DND-41 (cell line): ENCODE measurements around the gene FUBP1.

ENCODE experiments used
- ATAC-seq: fragments of 200-7000 bp; cut with Tn5 transposase; 3 replicates; pipeline ENCODE4 v1.9.1; 2021; ENCODE audit warnings: low read depth; ENCODE audit not compliant: insufficient read depth
- DNase-seq: peaks from one replicate; pipeline ENCODE4 v3.0.0-alpha.2; 2020
- H2AFZ ChIP-seq: 2 replicates; pipeline ENCODE4 v1.6.0; 2012; ENCODE audit warnings: low read depth, low read length
- H3K27ac ChIP-seq: 2 replicates; pipeline ENCODE4 v1.5.1; 2012; ENCODE audit warnings: low read length, inconsistent platforms
- H3K27me3 ChIP-seq: fragments of 200-600 bp; sonication (generic); 2 replicates; pipeline ENCODE4 v1.6.0; 2012; ENCODE audit warnings: low read length, mild to moderate bottlenecking, inconsistent platforms; ENCODE audit not compliant: insufficient read depth, poor library complexity
- H3K36me3 ChIP-seq: 2 replicates; pipeline ENCODE4 v1.5.1; 2012; ENCODE audit warnings: low read length, inconsistent platforms; ENCODE audit not compliant: insufficient read depth
- H3K4me1 ChIP-seq: 2 replicates; pipeline ENCODE4 v1.5.1; 2012; ENCODE audit warnings: mild to moderate bottlenecking, low read length; ENCODE audit not compliant: insufficient read depth
- H3K4me2 ChIP-seq: 2 replicates; pipeline ENCODE4 v1.6.0; 2012; ENCODE audit warnings: mild to moderate bottlenecking, moderate library complexity, low read length, inconsistent platforms; ENCODE audit not compliant: insufficient read depth
- H3K4me3 ChIP-seq, 2 experiments: fragments of 200-600 bp in 1 of 2; shearing (Covaris generic) in 1 of 2; 2 replicates each; pipeline ENCODE4 v1.5.1; 2012 to 2016; ENCODE audit warnings: inconsistent platforms in 2 of 2, low read length in 2 of 2, mild to moderate bottlenecking in 2 of 2, low read depth in 1 of 2, moderate library complexity in 1 of 2
- H3K79me2 ChIP-seq: 2 replicates; pipeline ENCODE4 v1.6.0; 2012; ENCODE audit warnings: low read length, inconsistent platforms; ENCODE audit not compliant: insufficient read depth
- H3K9ac ChIP-seq: 2 replicates; pipeline ENCODE4 v1.6.0; 2012; ENCODE audit warnings: low read depth, mild to moderate bottlenecking, inconsistent platforms, low read length, moderate library complexity
- H3K9me3 ChIP-seq: 2 replicates; pipeline ENCODE4 v1.5.1; 2012; ENCODE audit warnings: low read length, moderate library complexity, mild to moderate bottlenecking, inconsistent platforms; ENCODE audit not compliant: insufficient read depth, severe bottlenecking
- H4K20me1 ChIP-seq: 2 replicates; pipeline ENCODE4 v1.6.0; 2012; ENCODE audit warnings: low read length; ENCODE audit not compliant: insufficient read depth
- CTCF ChIP-seq: IDR thresholded peaks from 2 replicates; pipeline ENCODE4 v1.5.1; 2012; ENCODE audit warnings: borderline replicate concordance, low read length, moderate library complexity, mild to moderate bottlenecking; ENCODE audit not compliant: poor library complexity, severe bottlenecking; ENCODE audit errors: extremely low read depth
- EZH2 ChIP-seq: IDR thresholded peaks from 3 replicates; pipeline ENCODE4 v1.6.1; 2012; ENCODE audit warnings: borderline replicate concordance, low read depth, mild to moderate bottlenecking, moderate library complexity, low read length, inconsistent platforms; ENCODE audit not compliant: severe bottlenecking

Gene FUBP1

GRCh38 chr1:77940921-77941570, 37.8 kb downstream of the FUBP1 start:
- Histone ChIP-seq H3K4me2 (no peak overlapping the region), H4K20me1 (no peaks in the 10 kb centered on the region), H3K79me2 (no peaks in the 10 kb centered on the region), H3K9ac (no peak overlapping the region), H3K36me3 (peaks cover 39% of the 10 kb centered on the region), H3K27me3 (no peaks in the 10 kb centered on the region), H3K27ac (no peak overlapping the region), H2AFZ (no peak overlapping the region), H3K4me1 (no peaks in the 10 kb centered on the region), H3K9me3 (no peaks in the 10 kb centered on the region), H3K4me3 (no peak overlapping the region)
- DNase-seq: no peak
- ATAC-seq: no peak
- no peak for TF ChIP-seq CTCF
- no peak for TF ChIP-seq EZH2

DNA sequence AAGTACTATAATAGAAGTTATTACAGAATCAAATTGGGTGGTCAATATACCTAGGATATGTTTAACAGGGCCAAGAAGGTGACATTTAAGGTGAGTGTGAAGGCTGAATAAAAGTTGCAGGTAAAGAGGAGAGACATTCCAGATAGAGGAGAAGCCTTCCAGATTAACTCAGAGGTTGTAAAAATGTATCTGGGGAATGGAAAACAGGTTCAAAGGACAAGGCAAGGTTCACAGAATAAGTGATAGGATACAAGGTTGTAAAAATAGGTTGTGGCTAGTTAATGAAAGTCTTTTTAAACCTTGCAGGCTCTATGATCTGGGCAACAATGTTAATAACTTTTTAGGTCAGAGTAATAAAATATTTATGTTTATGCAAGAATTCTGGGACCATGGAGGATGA, 40.2 kb downstream of the FUBP1 start:
- Histone ChIP-seq H4K20me1 (no peaks in the 10 kb centered on the region), H3K27ac (no peak overlapping the region), H2AFZ (no peak overlapping the region), H3K9ac (no peak overlapping the region), H3K4me2 (no peak overlapping the region), H3K27me3 (no peaks in the 10 kb centered on the region), H3K4me1 (no peaks in the 10 kb centered on the region), H3K36me3 (peaks cover 20% of the 10 kb centered on the region), H3K4me3 (no peak overlapping the region), H3K9me3 (no peaks in the 10 kb centered on the region), H3K79me2 (no peaks in the 10 kb centered on the region)
- TF ChIP-seq CTCF (no peak), EZH2 (no peak)
- no peak for DNase-seq
- ATAC-seq: no peak

DNA sequence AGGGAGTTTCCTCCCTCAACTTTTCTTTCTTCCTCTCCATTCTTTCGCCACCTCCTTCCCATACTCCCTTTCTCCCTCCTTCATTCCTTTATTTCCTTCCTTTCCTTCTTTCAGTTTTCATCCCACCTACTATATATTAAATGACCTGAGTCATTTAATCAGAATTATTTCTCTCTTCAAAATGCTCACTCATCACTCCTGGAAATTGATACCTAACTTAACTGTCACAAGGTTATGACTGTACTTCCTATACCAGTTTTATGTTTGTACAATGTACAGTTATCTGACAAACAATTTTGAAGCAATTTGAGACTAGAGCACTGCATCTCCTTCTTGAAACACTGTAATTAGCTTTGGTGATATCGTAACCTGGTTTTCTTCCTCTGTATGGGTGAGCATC, 49.1 kb downstream of the FUBP1 start:
- TF ChIP-seq CTCF: no peak
- ATAC-seq (no peak), DNase-seq (no peak)
- H3K27ac ChIP-seq: no peak overlapping the region
- peaks cover 20% of the 10 kb centered on the region for H3K4me1 ChIP-seq
- no peak overlapping the region for H3K4me3 ChIP-seq
- H3K36me3 ChIP-seq: peaks cover 8% of the 10 kb centered on the region; the same call in 1 of the 2 replicates
- peaks cover 8% of the 10 kb centered on the region for H3K79me2 ChIP-seq
- no peak overlapping the region for H2AFZ ChIP-seq
- H3K9me3 ChIP-seq: no peaks in the 10 kb centered on the region
- no peak overlapping the region for H3K4me2 ChIP-seq
- no peaks in the 10 kb centered on the region for H4K20me1 ChIP-seq
- no peaks in the 10 kb centered on the region for H3K27me3 ChIP-seq
- no peak overlapping the region for H3K9ac ChIP-seq

DNA sequence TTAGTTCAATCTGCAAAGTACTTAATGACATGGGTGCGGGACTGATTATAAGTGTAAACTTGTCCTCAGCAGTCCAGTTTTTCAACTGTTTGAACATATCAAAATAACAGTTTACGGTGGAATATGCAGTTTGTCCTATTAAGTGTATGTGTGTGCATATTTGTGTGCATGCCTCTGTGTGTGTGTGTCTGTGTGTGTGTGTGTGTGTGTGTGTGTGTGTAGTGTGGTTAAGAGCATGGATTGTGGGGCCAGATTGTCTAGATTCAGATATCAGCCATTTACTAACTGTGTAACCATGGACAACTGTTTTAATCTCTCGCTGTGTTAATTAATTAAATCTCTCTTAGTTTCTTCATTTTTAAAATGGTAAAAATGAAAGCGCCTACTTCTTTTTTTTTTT, 51.5 kb downstream of the FUBP1 start:
- Histone ChIP-seq H3K27ac (peak overlapping the region; percentile 79), H4K20me1 (no peaks in the 10 kb centered on the region), H3K27me3 (no peaks in the 10 kb centered on the region), H3K9me3 (no peaks in the 10 kb centered on the region), H3K4me1 (peaks cover 20% of the 10 kb centered on the region), H3K9ac (peak overlapping the region; percentile 55), H3K4me3 (peak overlapping the region; percentile 42 to 75; a peak in 3 of 4 replicates), H3K4me2 (peak overlapping the region; percentile 97), H3K79me2 (peaks cover 8% of the 10 kb centered on the region), H2AFZ (peak overlapping the region; percentile 62), H3K36me3 (peaks cover 5% of the 10 kb centered on the region; the same call in 1 of the 2 replicates)
- TF ChIP-seq CTCF (no peak), EZH2 (no peak)
- ATAC-seq (peak; percentile 64), DNase-seq (no peak)
